Measurements from ENCODE around the gene ZNF414. TPM values are rescaled to one million over a fixed set of nuclear protein-coding genes. Genes with fewer than 3 reads are reported as not detected.

The ZNF414 gene
- total and polyA plus RNA-seq, 2 experiments from 2014 or later = 1.8 to 13.0 TPM

DNA sequence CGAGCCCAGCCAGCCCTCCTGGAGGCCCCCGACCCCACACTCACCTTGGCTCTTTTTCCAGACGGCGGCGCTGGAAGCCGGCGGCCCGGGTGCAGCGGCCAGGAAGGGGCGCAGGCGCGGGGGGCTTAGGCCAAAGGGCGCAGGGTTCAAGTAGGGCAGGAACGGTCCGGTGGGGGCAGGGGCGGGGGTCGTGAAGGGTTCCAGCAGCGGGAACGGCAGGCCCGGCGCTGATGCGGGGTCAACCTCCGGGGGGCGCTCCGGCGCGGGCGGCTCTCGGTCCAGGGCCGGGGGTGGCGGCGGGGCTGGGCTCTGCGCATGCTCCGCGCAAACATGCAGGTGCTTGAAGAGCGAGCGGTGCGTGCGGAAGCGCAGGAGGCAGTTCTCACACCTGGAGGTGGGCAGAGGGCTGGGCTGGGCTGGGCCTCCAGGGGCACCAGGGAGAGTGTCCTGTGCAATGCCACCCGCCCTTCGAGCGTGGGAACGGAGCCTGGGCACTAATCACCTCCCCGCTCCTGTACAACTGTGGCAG, 2.3 kb downstream of the ZNF414 start:
- Histone ChIP-seq H2AFZ (no peak overlapping the region), H3K4me1 (ENCODE audit: insufficient read depth) (peaks cover 12% of the 10 kb centered on the region), H3K4me3 (no peak overlapping the region), H3K9me3 (ENCODE audit: low read depth) (no peaks in the 10 kb centered on the region), H3K9ac (no peak overlapping the region), H3K79me2 (ENCODE audit: insufficient read depth) (no peaks in the 10 kb centered on the region), H3F3A (ENCODE audit: insufficient read depth) (peaks cover 7% of the 10 kb centered on the region), H3K4me2 (ENCODE audit: unreplicated experiment) (no peak overlapping the region), H3K36me3 (ENCODE audit: low read depth) (no peaks in the 10 kb centered on the region), H3K9me2 (ENCODE audit: insufficient read depth) (no peaks in the 10 kb centered on the region), H3K27ac (no peak overlapping the region), H4K20me1 (ENCODE audit: insufficient read depth) (no peaks in the 10 kb centered on the region), H3K27me3 (replicated peaks; ENCODE audit: insufficient read depth) (no peaks in the 10 kb centered on the region)
- DNase-seq = no peak
- in situ Hi-C loops (cut with MboI) = no loop called here
- no peak for TF ChIP-seq EZH2 (IDR thresholded peaks at IDR 0.05; ENCODE audit: insufficient read depth, poor library complexity, severe bottlenecking)
- TF ChIP-seq EZH2phosphoT487 (IDR thresholded peaks at IDR 0.05; ENCODE audit: insufficient read depth, low read depth) = no peak
- WGBS, 2 experiments (ENCODE audit: low coverage in 1 of 2, low lambda C conversion rate in 2 of 2, missing lambda C conversion rate in 2 of 2) = 70 to 95% methylated on average over 11 to 44 of the region's 45 CpGs

DNA sequence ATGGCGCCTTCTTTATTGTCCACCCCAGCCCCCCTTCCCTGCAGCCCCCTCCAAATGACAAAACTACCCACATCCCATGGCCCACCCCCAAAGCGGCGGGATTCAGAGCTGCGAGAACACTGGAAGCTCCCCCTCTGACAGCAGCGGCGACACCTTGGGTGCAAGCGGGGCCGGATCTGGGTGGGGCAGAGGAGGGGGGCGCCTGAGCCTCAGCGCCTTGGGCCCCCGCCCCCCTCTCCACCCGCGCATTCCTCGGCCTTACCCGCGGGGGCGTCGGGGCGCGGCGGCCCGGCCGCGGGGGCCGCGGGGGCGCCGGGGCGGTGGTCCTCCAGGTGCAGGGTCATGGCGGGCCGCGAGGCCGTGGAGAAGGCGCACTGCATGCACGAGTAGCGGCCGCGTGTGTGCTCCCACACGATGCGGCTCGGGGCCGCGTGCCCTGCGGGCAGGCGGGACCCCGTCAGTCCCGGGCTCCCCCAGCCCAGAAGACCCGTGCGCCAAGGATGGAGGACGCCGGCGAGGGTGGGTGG, 3.3 kb downstream of the ZNF414 start:
- H3K27me3 ChIP-seq (replicated peaks; ENCODE audit: insufficient read depth) = no peaks in the 10 kb centered on the region
- H3K4me3 ChIP-seq = no peak overlapping the region
- no peaks in the 10 kb centered on the region for H3K36me3 ChIP-seq (ENCODE audit: low read depth)
- H4K20me1 ChIP-seq (ENCODE audit: insufficient read depth) = no peaks in the 10 kb centered on the region
- TF ChIP-seq EZH2phosphoT487 (IDR thresholded peaks at IDR 0.05; ENCODE audit: insufficient read depth, low read depth) (no peak), EZH2 (IDR thresholded peaks at IDR 0.05; ENCODE audit: insufficient read depth, poor library complexity, severe bottlenecking) (no peak)
- peaks cover 12% of the 10 kb centered on the region for H3K4me1 ChIP-seq (ENCODE audit: insufficient read depth)
- H3K79me2 ChIP-seq (ENCODE audit: insufficient read depth) = no peaks in the 10 kb centered on the region
- H2AFZ ChIP-seq = no peak overlapping the region
- peaks cover 7% of the 10 kb centered on the region for H3F3A ChIP-seq (ENCODE audit: insufficient read depth)
- no peaks in the 10 kb centered on the region for H3K9me3 ChIP-seq (ENCODE audit: low read depth)
- no peak for DNase-seq
- WGBS, 2 experiments (ENCODE audit: low coverage in 1 of 2, low lambda C conversion rate in 2 of 2, missing lambda C conversion rate in 2 of 2) = 85 to 90% methylated on average over 9 to 52 of the region's 52 CpGs
- H3K9ac ChIP-seq = no peak overlapping the region
- no peak overlapping the region for H3K27ac ChIP-seq
- in situ Hi-C loops (cut with MboI) = no loop called here
- no peaks in the 10 kb centered on the region for H3K9me2 ChIP-seq (ENCODE audit: insufficient read depth)
- no peak overlapping the region for H3K4me2 ChIP-seq (ENCODE audit: unreplicated experiment)

DNA sequence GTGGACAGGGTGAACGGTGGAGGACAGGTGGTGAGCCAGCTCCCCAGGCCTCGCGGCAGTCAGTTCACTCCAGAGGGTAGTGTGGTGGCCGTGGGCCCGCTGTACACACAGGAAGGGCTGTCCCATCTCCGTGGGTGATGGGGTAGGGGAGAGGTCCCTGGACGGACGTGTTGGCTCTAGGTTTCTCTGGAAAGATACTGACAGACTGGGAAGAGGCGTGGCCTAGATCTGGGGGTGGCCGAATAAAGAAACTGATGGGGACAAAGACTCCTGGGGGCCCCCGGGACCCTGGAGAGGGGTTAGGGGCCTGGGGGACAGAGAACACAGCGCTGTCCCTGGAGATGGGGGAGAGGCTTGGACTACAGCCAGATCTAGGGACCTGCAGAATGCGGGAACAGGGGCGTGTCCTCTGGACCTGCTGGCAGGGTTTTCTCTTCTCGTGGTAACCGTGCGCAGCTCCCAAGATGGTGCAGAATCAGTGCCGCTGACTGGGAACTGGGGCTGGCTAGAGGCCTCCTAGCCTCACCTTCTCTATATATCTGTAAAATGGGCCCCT, 7.5 kb downstream of the ZNF414 start:
- in situ Hi-C loops (cut with MboI) = no loop called here
- no peaks in the 10 kb centered on the region for H3K4me1 ChIP-seq (ENCODE audit: insufficient read depth)
- H3K9ac ChIP-seq = peak overlapping the region; percentile 48; the same call in 1 of the 2 replicates
- WGBS, 2 experiments (ENCODE audit: low coverage in 1 of 2, low lambda C conversion rate in 2 of 2, missing lambda C conversion rate in 2 of 2) = 26 to 28% methylated on average over 16 to 18 of the region's 18 CpGs
- H3K27me3 ChIP-seq (replicated peaks; ENCODE audit: insufficient read depth) = no peaks in the 10 kb centered on the region
- peak overlapping the region; percentile 84 for H2AFZ ChIP-seq
- no peaks in the 10 kb centered on the region for H3K9me2 ChIP-seq (ENCODE audit: insufficient read depth)
- peak overlapping the region; percentile 90 for H3K4me2 ChIP-seq (ENCODE audit: unreplicated experiment)
- TF ChIP-seq EZH2 (IDR thresholded peaks at IDR 0.05; ENCODE audit: insufficient read depth, poor library complexity, severe bottlenecking) = no peak
- no peaks in the 10 kb centered on the region for H3K79me2 ChIP-seq (ENCODE audit: insufficient read depth)
- H3K36me3 ChIP-seq (ENCODE audit: low read depth) = no peaks in the 10 kb centered on the region
- H4K20me1 ChIP-seq (ENCODE audit: insufficient read depth) = no peaks in the 10 kb centered on the region
- no peak overlapping the region for H3K27ac ChIP-seq
- H3F3A ChIP-seq (ENCODE audit: insufficient read depth) = no peaks in the 10 kb centered on the region
- H3K9me3 ChIP-seq (ENCODE audit: low read depth) = no peaks in the 10 kb centered on the region
- peak overlapping the region; percentile 77 for H3K4me3 ChIP-seq
- DNase-seq = no peak

DNA sequence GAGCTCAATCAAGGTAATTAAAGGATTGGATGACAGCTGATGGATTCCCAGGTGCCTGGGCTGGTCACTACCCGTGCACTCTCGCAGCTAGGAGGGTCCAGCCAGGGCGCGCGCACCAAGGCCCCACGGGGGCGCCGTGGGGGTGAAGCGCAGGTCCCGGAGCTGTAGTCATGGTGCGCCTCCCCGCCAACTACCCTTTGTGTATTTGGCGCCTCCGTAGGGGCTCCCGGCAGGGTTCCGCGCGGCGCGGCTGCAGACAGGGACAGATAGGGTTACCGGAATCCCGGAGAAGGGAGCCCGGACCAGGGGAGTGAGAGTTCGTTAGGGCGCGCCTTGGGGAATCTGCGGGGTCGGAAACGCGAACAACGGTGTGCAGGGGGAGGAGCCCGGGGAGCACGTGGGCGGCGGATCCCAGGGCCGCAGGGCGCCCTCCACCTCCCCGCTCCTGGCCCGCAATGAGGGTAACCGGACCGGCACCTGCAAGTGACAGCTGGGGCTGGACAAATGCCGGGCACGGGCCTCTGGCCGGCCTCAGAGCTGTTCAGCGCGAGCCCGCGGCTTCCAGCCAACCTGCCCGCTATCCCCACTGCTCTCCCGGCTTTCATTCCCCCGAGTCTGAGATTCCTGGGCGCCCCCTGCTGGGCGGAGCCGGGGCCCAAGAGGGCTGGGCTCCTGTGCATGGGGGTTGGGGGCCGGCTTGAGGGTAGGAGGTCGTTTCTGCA, 8.1 kb downstream of the ZNF414 start:
- 2 to 3% methylated on average over 56 of the region's 56 CpGs for WGBS, 2 experiments (ENCODE audit: low coverage in 1 of 2, low lambda C conversion rate in 2 of 2, missing lambda C conversion rate in 2 of 2)
- H3K27ac ChIP-seq = no peak overlapping the region
- peak overlapping the region; percentile 48 for H3K9ac ChIP-seq
- H3F3A ChIP-seq (ENCODE audit: insufficient read depth) = no peaks in the 10 kb centered on the region
- H3K36me3 ChIP-seq (ENCODE audit: low read depth) = no peaks in the 10 kb centered on the region
- peak overlapping the region; percentile 84 for H2AFZ ChIP-seq
- H3K9me3 ChIP-seq (ENCODE audit: low read depth) = no peaks in the 10 kb centered on the region
- no peaks in the 10 kb centered on the region for H3K9me2 ChIP-seq (ENCODE audit: insufficient read depth)
- H3K79me2 ChIP-seq (ENCODE audit: insufficient read depth) = no peaks in the 10 kb centered on the region
- H3K4me2 ChIP-seq (ENCODE audit: unreplicated experiment) = peak overlapping the region; percentile 90
- no peaks in the 10 kb centered on the region for H3K27me3 ChIP-seq (replicated peaks; ENCODE audit: insufficient read depth)
- peak; percentile 80 for DNase-seq
- no peaks in the 10 kb centered on the region for H3K4me1 ChIP-seq (ENCODE audit: insufficient read depth)
- in situ Hi-C loops (cut with MboI) = no loop called here
- no peak for TF ChIP-seq EZH2phosphoT487 (IDR thresholded peaks at IDR 0.05; ENCODE audit: insufficient read depth, low read depth)
- TF ChIP-seq EZH2 (IDR thresholded peaks at IDR 0.05; ENCODE audit: insufficient read depth, poor library complexity, severe bottlenecking) = no peak
- H3K4me3 ChIP-seq = peak overlapping the region; percentile 77
- H4K20me1 ChIP-seq (ENCODE audit: insufficient read depth) = no peaks in the 10 kb centered on the region
